NCI-H2227 treated with DMSO at 0.1 percent for 48 hours (cell line): Measurements from ENCODE around the gene PATJ.
A peak's percentile ranks its signal among the peaks of the same experiment; 100 is the strongest.
"Not testable (repeated sequence)": the region's sequence is repeated elsewhere in the genome, so short reads cannot be mapped to it uniquely, and the experiment has no call there.

Experiments
- DNase-seq: peaks from one replicate; lab custom pipeline; 2025; lab: John Stamatoyannopoulos, UW

PATJ gene

DNA sequence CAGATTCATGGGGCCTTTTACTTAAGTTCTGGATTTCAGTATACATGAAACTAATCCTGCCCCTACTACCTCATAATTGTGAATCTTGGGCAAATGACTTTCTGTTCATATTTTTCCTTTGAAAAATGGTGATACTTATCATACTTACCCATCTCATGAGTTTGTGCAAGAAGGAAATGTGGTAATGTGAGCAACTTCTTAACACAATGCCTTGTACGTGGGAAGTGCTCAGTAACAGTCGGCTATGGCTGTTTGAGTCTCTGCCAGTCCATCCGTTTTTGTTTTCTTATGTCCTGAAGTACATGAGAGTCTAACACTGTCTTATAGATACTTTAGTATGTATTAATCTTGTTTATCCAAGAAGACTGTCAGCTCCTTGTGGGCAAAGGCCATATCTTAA lies 86.5 kb downstream of the PATJ start:
- no peak for DNase-seq

DNA sequence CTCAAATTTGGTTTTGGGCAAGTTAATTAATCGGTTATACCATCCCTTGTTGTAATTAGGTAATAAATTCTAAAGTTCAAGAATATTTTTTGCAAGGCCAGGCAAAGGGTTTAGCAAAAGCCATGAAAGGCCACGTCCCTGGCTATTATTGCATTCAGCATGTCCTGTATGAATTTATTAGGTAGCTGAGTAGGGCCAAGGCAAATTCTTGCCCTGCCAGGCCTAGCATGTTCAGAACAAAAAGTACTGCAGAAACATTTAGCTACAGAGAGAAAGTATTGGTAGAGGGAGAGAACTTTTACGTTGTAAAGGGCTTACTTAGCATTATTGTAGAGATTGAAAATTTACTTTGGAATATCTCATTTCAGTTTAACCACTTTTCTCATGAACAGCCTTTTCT lies 94.4 kb downstream of the PATJ start:
- no peak for DNase-seq

DNA sequence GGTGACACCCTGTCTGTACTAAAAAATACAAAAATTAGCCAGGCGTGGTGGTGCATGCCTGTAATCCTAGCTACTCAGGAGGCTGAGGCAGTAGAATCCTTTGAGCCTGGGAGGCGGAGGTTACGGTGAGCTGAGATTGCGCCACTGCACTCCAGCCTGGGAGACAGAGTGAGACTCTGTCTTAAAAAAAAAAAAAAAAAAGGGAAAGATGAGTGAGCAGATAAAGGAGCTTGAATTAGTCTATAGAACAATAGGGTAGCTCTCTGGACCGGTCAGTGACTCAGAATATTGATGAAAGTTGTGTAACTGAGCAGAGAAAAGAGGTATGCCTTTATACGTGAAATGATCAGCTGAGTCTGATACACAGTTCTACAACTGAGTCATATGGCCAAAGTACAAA lies 95.3 kb downstream of the PATJ start:
- DNase-seq = not testable (repeated sequence)

DNA sequence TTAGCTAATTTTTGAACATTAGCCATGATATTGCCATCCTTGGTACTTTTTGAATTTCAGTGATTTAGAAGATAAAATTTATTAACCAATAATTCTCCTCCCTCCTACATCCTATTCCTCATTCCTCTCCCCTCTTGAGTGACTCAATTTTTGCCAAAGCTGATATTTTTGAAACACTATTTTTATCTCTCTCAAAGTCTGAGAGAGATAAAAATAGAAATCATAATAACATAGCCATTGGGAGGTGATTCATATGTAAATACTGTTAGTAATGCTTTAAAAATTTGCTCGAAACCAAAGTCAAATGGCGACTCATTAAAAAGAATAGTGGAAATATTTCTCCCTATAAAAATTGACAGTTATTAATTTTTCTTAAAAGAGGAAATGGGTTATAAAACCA lies 97.4 kb downstream of the PATJ start:
- DNase-seq = no peak

DNA sequence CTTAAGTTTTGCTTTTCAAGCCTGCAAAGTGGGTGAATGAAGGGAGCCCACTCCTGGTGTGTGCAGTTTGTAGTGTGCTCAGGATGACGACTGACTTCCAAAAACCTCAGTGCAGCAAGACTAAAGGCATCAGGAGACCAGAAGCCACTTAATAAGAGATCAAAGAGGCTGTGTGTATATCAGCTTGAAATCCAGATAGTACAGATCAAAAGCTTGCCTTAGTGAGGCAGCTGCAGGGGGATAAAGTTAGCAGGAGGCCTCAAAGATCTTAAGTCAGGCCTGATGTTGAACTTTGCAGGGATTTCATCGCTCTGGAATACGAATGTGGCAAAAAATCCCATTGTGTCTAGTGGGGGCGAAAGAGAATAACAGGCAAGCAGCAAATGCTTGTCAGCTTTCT lies 99.8 kb downstream of the PATJ start:
- no peak for DNase-seq

DNA sequence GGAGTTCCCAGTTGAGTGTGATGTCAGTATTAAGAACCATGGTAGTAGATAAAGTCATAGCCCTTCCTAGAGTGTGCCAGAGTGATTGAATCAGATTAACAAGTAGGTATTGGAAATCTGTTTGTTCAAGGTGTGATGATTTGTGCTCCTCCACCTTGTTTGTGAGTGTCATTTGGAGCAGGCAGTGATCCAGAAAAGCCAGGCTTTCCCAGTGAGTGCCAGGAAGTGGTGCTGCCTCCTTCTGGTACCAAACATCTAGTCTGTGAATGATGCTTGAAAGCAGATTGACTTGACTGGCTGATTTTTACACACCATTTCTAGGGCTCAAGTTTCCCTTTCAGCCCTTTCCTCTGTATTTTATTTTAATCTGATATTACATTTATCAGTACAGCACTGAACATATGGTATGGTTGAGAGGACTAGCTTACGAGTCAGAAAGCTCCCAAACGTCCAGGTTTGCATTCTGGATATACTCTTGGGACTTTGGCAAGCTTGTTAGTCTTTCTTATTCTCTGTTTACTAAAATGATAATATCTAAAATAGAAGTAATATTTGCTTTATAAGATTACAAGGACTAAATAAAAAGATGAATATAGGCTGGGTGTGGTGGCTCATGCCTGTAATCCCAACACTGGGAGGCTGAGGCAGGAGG lies 100.7 kb downstream of the PATJ start:
- DNase-seq = no peak

DNA sequence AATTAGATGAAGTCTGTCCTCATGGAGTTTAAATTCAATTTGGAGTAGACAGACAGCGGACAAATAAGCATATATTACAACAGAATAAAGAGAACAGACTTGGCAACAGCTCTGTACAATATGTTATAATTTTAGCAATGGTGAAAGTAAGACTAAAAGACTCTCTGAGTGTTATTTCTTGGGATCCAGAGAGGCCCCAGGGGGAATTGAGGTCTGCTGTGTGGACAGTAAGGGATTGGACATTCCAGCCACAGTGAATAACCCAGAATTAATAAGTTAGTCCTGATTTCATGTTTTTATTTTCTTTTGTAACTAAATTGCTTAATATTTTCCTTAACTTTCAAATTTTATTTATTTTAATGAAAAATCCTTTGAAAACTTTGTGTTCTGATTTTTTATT lies 101.7 kb downstream of the PATJ start:
- no peak for DNase-seq

DNA sequence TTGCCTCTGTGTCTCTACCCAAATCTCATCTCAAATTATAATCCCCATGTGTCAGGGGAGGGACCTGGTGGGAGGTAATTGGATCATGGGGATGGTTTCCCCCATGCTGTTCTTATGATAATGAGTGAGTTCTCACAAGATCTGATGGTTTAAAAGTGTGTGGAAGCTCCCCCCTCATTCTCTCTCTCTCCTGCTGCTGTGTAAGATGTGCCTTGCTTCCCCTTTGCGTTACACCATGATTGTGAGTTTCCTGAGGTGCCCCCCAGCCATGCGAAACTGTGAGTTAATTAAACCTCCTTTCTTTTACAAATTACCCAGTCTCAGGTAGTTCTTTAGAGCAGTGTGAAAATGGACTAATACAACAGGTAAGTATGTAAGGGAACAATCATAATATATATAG lies 102.4 kb downstream of the PATJ start:
- DNase-seq = not testable (repeated sequence)

DNA sequence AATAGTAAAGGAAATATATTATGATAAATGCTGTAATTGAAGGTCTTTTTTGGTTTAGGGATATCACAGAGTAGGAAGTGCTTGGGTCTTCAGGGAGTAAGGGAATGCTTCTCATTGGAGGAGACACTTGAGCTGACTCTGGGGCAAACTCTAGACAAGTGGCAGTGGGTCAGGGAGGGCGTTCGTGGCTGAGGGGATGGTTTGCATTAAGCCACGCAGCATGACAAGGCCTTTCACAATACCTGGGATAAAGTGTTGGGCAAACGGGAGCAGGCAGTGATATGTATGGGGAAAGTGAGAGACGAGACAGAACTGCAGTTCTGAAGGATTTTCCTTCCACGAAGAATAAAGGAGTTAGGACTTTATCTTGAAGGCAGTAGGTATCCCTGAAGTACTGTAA lies 109.0 kb downstream of the PATJ start:
- DNase-seq = no peak

DNA sequence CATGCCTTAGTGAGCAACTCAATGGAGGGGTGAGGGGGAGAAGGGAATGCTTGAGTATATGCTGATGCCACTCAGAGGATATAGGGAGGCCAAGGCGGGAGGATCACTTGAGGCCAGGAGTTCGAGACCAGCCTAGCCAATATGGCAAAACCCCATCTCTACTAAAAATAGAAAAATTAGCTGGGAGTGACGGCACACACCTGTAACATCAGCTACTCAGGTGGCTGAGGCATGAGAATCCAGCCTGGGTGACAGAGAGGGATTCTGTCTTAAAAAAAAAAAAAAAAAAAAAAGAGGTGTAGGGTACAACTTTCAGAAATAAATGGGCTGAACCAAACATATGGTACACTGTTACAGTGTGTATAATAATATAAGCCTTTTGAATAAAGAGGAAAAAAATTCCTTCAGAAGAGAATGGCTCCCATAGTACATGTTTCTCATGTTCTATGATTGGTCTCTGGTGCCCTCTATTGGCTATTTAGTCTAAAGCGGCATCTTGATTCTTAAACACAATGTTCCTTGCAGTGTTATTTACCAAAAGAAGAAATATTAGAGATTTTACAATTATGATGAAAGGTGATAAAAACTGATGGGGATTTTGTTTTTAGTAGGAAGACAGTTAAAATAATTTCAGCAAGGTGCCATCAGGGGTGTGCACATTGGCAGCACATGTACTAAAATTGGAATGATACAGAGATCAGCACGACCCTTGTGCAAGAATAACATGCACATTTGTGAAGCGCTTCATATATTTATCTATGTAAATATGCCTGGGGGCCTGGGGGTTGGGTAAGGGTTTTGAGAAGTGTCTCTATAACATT lies 109.8 kb downstream of the PATJ start:
- DNase-seq = peak; percentile 59

DNA sequence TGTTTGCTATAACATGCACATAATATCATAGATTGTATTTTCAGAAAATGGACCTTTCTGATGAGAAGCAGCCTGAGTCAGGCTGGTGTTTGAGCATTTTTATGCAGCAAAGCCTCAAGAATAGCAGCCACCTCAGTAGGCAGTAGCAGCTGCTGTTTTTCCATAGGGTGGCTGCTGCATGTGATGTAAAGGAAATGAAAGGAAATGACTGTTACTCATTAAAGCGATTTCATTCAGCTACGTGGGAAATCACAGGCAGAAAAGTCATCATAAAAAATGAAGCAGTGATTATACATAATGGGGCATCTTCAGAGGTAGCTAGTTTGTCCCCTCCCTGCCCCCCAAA lies 110.4 kb downstream of the PATJ start:
- DNase-seq = no peak

DNA sequence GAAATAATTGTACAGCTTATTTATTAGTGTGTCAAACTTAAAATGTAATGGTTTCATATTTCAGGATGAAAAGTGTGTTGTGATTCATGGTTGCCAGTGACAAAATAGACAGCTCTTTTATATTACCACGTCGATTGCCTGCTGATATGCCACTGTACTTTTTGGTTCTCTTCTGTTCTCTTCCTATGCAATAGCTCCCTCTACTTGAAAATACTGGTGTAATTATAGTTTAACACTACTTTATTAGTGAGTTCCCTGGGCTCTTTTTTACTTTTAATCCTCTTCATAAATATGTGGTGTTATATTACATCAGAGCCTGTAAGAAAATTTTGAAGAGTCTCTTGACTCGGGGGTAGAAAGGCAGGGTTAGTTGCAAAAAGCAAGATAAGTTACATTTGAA lies 111.3 kb downstream of the PATJ start:
- peak; percentile 30 for DNase-seq

DNA sequence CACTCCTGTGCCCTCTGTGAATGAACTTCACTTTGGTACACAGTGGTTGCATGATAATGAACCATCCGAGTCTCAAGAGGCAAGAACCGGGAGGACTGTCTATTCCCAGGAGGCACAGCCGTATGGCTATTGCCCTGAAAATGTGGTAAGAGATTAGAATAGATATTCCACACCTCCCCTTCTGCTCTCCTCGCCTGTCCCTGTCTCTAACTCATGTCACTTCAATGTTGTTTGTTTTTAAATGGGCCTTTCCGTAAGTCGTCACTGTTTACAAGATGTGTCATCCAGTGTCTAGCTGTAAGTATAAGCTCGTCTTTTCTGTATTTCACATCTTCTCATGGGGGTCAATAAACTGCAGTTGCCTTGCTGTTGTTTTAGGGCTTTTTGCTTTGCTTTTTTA lies 122.2 kb downstream of the PATJ start:
- DNase-seq = no peak

DNA sequence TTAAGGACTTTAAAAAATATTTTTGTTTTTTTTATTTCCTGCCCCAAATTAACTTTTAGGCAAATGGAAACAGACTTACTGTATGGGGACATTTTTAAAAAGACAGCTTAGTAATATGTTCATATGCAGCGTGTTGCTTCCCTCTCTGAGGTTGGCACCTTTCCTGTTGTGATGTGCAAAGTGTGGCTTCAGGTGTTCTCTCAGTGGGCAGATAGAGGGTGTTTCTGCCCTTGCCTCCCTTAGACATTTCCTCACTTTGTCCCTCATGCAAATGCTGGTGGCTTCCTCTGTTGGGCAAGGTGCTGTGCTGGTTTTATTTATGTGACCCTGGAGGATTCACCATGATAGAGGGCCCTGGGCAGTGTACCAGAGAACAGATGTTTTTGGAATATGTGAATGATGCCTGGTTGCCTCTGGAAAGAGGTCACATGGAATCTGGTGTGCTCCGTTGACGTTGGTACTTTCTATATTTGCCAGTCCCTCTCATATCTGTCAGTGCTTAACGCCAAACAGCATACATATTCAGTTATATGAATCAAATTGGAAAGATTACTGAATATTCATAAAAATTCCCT lies 123.5 kb downstream of the PATJ start:
- no peak for DNase-seq

DNA sequence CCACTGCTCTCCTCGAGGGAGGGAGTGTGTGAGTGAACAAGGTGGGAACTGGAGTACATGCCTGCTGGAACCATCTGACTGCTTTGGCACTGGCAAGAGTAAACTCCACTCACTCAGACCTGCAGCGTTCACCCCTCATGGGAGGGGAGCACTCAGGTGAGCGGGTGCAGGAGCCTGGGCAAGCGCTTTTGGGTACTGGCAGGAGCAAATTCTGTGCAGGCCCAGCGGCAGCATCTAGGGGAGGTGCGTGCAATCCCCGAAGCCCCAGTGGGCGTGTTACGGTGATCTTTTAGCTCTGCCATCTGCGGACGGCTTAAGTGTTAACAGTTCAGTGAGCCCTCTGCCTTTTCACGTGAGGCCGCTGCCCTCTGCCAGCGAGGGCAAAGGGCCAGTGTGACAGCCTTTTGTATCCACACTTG lies 127.4 kb downstream of the PATJ start:
- DNase-seq = no peak

DNA sequence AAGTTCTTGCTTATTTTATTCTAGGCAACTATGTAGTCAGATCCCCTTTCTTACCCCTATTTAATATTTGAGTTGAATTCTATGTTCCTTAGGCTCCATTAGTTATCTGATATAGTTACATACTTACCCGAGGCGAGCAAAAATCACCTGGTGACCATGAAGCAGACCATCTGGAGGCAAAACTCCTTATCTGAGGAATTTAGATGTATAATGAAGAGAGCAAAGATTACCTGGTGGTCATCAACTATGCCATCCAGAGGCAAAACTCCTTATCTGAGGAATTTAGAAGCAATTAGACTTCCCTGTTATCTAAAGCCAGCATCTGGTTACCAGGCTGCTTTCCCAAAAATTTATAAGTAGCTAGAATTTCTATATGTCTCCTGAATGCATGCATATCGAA lies 129.9 kb downstream of the PATJ start:
- DNase-seq = no peak

DNA sequence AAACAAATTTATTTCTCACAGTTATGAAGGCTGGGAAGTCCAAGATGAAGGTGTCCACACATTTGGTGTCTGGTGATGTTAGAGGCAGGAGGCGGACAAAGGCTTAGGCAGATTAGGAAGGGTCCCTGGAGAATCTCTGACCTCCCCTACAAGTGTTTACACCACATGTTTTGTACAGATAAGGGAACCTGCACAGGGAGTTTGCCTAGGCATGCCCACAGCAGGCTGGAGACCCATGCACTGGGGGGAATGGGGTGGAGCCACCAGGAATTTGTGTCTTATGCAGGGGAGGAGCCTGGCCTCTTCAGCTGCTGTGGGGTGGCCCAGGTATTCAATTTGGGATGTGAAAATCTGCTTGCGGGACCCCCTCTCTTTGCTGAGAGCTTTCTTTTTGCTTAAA lies 131.3 kb downstream of the PATJ start:
- no peak for DNase-seq

DNA sequence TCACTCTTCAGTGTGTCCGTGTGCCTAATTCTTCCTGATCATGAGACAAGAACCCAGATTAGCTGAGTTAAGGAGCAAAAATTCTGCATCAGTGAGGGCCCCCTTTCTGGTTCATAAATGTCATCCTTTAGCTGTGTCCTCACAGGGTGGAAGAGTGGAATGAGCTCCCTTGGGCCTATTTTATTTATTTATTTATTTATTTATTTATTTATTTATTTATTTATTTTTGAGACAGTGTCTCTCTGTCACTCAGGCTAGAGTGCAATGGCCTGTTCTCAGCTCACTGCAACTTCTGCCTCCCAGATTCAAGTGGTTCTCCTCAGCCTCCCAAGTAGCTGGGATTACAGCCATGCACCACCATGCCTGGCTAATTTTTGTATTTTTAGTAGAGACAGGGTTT lies 131.7 kb downstream of the PATJ start:
- no peak for DNase-seq

DNA sequence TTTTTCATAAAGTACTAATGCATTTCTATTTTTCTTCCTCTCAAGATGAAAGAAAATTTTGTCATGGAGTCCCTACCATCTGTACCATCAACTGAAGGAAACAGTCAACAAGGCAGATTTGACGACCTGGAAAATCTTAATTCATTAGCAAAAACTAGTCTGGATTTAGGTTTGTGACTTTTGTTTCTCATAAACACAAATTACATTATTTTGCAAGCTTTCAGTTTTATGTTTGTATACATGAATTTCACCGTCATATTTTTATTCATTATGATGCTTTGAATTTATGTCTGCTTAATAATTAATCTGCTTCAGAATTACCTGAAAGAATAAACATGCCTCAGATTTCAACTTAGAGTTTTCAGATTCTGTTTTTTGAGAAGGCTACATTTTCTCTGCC lies 132.9 kb downstream of the PATJ start:
- DNase-seq = no peak

DNA sequence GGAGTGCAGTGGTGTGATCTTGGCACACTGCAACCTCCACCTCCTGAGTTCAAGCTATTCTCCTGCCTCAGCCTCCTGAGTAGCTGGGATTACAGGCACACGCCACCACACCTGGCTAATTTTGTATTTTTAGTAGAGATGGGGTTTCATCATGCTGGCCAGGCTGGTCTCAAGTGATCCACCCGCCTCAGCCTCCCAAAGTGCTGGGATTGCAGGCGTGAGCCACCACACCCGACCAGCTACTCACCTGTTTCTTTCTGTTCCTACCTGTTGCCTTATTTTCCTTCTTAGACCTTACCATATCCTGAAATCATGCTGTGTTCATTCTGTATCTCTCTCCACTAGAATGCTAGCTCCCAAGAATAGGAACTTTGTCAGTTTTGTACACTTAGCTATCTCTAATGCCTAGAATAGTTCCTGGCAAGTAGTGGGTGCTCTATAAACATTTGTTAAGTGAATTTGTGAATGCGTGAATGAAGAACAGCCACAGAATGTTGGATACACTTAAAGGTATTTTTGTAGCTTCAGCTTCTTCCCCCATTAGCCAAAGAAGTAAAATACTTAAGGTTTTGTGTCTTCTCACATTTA lies 137.7 kb downstream of the PATJ start:
- not testable (repeated sequence) for DNase-seq

DNA sequence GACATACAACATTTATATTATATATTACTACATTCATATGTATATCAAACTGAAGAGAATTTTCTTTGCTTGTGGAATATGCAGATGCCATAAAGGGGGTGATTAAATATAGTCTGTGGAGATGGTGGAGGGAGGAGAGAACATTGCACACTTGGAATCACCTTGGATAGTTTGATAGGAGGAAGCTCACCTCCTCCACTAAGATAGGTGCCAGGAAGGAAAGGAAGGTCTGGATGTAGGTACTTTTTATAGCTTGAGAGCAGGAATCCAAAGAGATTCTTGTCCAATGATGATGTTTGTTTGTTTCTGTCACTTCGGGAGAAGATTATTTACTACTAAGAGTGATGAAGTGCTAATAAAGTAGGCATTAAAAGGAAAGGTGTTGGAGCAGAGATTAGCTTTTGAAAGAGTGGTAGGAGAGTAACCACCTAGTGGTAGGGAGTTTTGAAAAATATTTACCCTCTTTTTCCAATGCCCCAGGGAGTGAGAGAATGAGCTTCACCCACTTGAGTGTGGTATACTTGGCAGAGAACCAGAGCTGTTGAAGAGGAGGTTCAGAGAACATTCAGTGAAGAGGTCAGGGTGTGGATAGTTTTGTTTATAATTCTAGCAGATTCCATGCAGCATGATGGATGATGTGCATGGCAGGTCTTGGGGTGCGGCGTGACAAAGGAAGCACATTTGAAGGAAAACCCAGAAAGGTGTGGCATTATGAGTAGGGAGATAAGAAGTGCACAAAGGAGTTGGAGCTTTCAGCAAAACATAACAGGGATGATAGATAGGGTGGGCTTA lies 145.0 kb downstream of the PATJ start:
- DNase-seq = peak; percentile 13

DNA sequence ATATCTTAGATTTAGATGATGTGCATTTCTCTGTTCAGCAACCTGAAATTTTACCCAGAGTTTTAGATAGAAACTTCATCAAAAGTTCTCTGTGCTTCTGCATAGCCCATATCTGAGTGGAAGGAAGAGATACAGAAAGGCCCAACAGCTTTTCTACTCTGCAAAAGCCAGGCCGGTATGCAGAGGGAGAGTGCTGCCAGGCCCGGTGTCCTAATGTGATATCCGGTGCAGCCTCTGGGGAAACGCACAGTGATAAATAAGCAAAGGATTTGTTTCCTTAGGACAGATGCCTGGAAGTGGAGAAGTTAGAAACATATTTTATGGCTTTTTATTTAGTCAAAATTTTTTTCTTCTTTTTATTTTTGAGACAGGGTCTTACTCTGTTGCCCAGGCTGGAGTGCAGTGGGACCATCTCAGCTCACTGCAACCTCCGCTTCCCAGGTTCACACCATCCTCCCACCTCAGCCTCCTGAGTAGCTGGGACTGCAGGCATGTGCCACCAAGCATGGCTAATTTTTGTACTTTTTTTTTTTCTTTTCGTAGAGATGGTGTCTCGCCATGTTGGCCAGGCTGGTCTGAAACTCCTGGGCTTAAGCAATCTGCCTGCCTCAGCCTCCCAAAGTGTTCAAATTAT lies 145.8 kb downstream of the PATJ start:
- no peak for DNase-seq
